ENCODE results near the gene PLCL2. TPM values are rescaled to one million over a fixed set of nuclear protein-coding genes. Genes with fewer than 3 reads are reported as not detected.

The PLCL2 gene
- total and polyA plus RNA-seq, 2 donors (not counting 3 experiments of a cell fraction or from before 2014, with no cell fraction given) = 2.3 to 10.7 TPM

- no peak for FAIRE-seq
- dilution Hi-C loops (cut with MboI; ENCODE audit: extremely low pct_ligation_motif_present, low sequenced_read_pairs) = no loop called here
Measured at GRCh38 chr3:17075358-17075757, 190.6 kb downstream of the PLCL2 start.

GRCh38 chr3:17075907-17076306 lies 191.2 kb downstream of the PLCL2 start:
- Histone ChIP-seq H4K20me1 (replicated peaks; ENCODE audit: control insufficient read depth, extremely low read depth, insufficient read depth, low read length) (no peaks in the 10 kb centered on the region), H3K36me3 (ENCODE audit: control insufficient read depth in 2 of 2, extremely low read depth in 1 of 2, insufficient read depth in 2 of 2, low read length in 2 of 2) (no peaks in the 10 kb centered on the region), H3K9ac (replicated peaks; ENCODE audit: extremely low read depth, insufficient read depth, low read length) (no peak overlapping the region), H3K4me3 (replicated peaks in 1 of 3; ENCODE audit: insufficient read depth in 1 of 3, low read depth in 1 of 3, low read length in 3 of 3) (no peak overlapping the region), H2AFZ (ENCODE audit: low read depth, low read length) (no peak overlapping the region), H3K27ac (ENCODE audit: insufficient read depth, low read depth, low read length) (no peak overlapping the region), H3K9me3 (replicated peaks; ENCODE audit: control insufficient read depth, insufficient read depth, low read length) (no peaks in the 10 kb centered on the region), H3K79me2 (ENCODE audit: control insufficient read depth, insufficient read depth, low read length) (no peaks in the 10 kb centered on the region), H3K4me2 (ENCODE audit: insufficient read depth, low read length) (no peak overlapping the region), H3K4me1 (ENCODE audit: control insufficient read depth, extremely low read depth, insufficient read depth, low read length) (no peaks in the 10 kb centered on the region), H3K27me3 (ENCODE audit: control insufficient read depth in 2 of 2, insufficient read depth in 2 of 2, low read length in 2 of 2) (no peaks in the 10 kb centered on the region), H3K9me1 (replicated peaks; ENCODE audit: control insufficient read depth, extremely low read depth, insufficient read depth, low read length) (no peaks in the 10 kb centered on the region)
- FAIRE-seq = no peak
- TF ChIP-seq FOS (IDR thresholded peaks at IDR 0.05; ENCODE audit: borderline replicate concordance, insufficient read depth, low read length) (no peak), POLR2A (IDR thresholded peaks at IDR 0.05; ENCODE audit: low read depth, low read length) (no peak)
- POLR2A ChIA-PET = no interaction called here
- DNase-seq (ENCODE audit: low read depth, low spot score) = no peak
- CTCF ChIA-PET = no interaction called here
- dilution Hi-C loops (cut with MboI; ENCODE audit: extremely low pct_ligation_motif_present, low sequenced_read_pairs) = no loop called here
- no TSS peak for BruUV-seq (replicated peaks)
- intact Hi-C loops (cut with micrococcal nuclease) = no loop called here

More at GRCh38 chr3:17075358-17075757, 190.6 kb downstream of the PLCL2 start:
- no peaks in the 10 kb centered on the region for H3K36me3 ChIP-seq (ENCODE audit: control insufficient read depth in 2 of 2, extremely low read depth in 1 of 2, insufficient read depth in 2 of 2, low read length in 2 of 2)
- H4K20me1 ChIP-seq (replicated peaks; ENCODE audit: control insufficient read depth, extremely low read depth, insufficient read depth, low read length) = no peaks in the 10 kb centered on the region
- H3K27me3 ChIP-seq (ENCODE audit: control insufficient read depth in 2 of 2, insufficient read depth in 2 of 2, low read length in 2 of 2) = no peaks in the 10 kb centered on the region
- H3K9me3 ChIP-seq (replicated peaks; ENCODE audit: control insufficient read depth, insufficient read depth, low read length) = no peaks in the 10 kb centered on the region
- H3K4me3 ChIP-seq (replicated peaks in 1 of 3; ENCODE audit: insufficient read depth in 1 of 3, low read depth in 1 of 3, low read length in 3 of 3) = no peak overlapping the region
- BruUV-seq (replicated peaks) = no TSS peak
- H3K9me1 ChIP-seq (replicated peaks; ENCODE audit: control insufficient read depth, extremely low read depth, insufficient read depth, low read length) = no peaks in the 10 kb centered on the region
- H2AFZ ChIP-seq (ENCODE audit: low read depth, low read length) = no peak overlapping the region
- DNase-seq (ENCODE audit: low read depth, low spot score) = no peak
- intact Hi-C loops (cut with micrococcal nuclease) = no loop called here
- H3K4me1 ChIP-seq (ENCODE audit: control insufficient read depth, extremely low read depth, insufficient read depth, low read length) = no peaks in the 10 kb centered on the region
- no peak overlapping the region for H3K4me2 ChIP-seq (ENCODE audit: insufficient read depth, low read length)
- no peaks in the 10 kb centered on the region for H3K79me2 ChIP-seq (ENCODE audit: control insufficient read depth, insufficient read depth, low read length)
- no peak overlapping the region for H3K27ac ChIP-seq (ENCODE audit: insufficient read depth, low read depth, low read length)
- no peak overlapping the region for H3K9ac ChIP-seq (replicated peaks; ENCODE audit: extremely low read depth, insufficient read depth, low read length)
- ChIA-PET CTCF (no interaction called here), POLR2A (no interaction called here)
- TF ChIP-seq FOS (IDR thresholded peaks at IDR 0.05; ENCODE audit: borderline replicate concordance, insufficient read depth, low read length) (no peak), JUN (IDR thresholded peaks at IDR 0.05; ENCODE audit: borderline replicate concordance, insufficient read depth, insufficient read length, low read depth) (no peak), MAX (IDR thresholded peaks at IDR 0.05; ENCODE audit: insufficient read depth, insufficient read length) (no peak)
